ENCODE results near the gene MASP1.
A peak's percentile ranks its signal among the peaks of the same experiment; 100 is the strongest.

The MASP1 gene

DNA sequence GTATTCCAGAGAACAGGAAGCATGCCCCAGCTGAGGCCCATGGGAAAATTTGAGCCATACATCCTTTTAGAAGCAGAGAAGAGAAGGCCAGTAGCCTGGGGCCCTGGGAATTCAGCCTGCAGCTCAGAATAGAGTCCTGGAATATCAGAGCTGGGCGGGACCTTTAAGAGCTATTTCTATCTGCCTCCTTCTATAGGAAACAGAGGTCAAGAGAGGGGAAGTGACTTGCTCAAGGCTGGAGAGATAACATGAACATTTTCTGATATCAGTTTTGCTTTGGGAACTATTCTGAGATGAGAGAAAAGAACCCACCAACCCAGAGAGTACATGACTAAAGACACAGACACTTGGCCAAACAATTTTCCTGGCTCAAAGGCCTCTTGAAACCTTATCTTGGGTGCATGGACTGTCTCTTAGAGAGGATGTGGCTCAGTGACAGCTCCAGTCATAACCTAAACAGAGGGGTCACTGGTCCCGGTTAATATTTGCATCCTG is 26.0 kb downstream of the MASP1 start:
- peaks cover 27% of the 10 kb centered on the region for H3K9me3 ChIP-seq (ENCODE audit: control insufficient read depth, low read length)
- peaks cover 53% of the 10 kb centered on the region for H3K4me1 ChIP-seq (ENCODE audit: control insufficient read depth, insufficient read depth, low read length, poor library complexity, severe bottlenecking)
- no peak overlapping the region for H3K4me3 ChIP-seq (ENCODE audit: extremely low read depth, insufficient read depth, low read length, poor library complexity, severe bottlenecking)
- peak overlapping the region; percentile 93 for H3K27ac ChIP-seq (ENCODE audit: low read depth, low read length, severe bottlenecking)
- 60% methylated on average over 1 of the region's 2 CpGs; no CpG with 5 or more reads in 1 of the 2 experiments for WGBS, 2 experiments (ENCODE audit: insufficient coverage in 2 of 2)
- H3K36me3 ChIP-seq (ENCODE audit: control insufficient read depth, insufficient read depth, low read length), result peaks cover 65% of the 10 kb centered on the region

DNA sequence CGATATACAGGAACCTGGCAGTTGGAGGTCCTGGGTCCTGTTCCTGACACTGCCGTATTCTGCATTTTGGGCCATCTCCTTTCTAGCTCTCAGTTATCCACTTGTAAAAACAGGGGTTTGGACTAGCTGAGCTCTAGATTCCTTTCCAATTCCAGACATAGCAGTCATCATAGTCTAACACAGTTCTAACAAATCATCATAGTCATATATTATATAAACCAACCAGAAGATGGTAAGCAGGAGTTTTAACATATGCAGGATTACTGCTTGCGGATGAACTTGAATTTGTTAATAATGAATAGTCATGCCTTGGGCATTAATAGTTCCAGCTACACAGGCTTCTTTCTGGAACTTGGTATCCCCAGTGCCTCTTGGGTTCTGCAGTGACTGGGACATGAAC is 26.6 kb downstream of the MASP1 start:
- Histone ChIP-seq H3K4me3 (ENCODE audit: extremely low read depth, insufficient read depth, low read length, poor library complexity, severe bottlenecking) (no peak overlapping the region), H3K9me3 (ENCODE audit: control insufficient read depth, low read length) (peaks cover 21% of the 10 kb centered on the region), H3K27ac (ENCODE audit: low read depth, low read length, severe bottlenecking) (peak overlapping the region; percentile 93), H3K36me3 (ENCODE audit: control insufficient read depth, insufficient read depth, low read length) (peaks cover 65% of the 10 kb centered on the region), H3K4me1 (ENCODE audit: control insufficient read depth, insufficient read depth, low read length, poor library complexity, severe bottlenecking) (peaks cover 58% of the 10 kb centered on the region)
- 89 to 90% methylated on average over 2 to 3 of the region's 3 CpGs for WGBS, 2 experiments (ENCODE audit: insufficient coverage in 2 of 2)

DNA sequence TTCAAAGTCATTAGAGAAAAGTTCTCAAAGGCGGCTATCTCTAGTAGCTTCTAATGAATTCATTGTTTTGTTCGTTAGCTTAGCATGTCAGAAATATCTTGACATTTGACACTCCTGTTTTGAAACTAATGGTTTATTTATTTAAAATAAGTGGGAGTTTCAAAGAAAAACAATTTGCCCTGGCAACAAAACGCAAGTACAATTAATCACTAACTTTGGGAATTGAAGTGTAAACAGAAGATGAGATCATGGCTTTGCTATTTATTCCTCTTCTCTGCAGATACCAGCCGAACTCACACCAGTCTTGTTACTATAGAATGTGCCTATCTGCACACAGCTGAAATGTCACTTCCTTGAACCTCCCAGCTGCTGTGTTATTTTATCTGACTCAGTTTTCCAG is 27.5 kb downstream of the MASP1 start:
- Histone ChIP-seq H3K9me3 (ENCODE audit: control insufficient read depth, low read length) (peaks cover 13% of the 10 kb centered on the region), H3K4me1 (ENCODE audit: control insufficient read depth, insufficient read depth, low read length, poor library complexity, severe bottlenecking) (peaks cover 60% of the 10 kb centered on the region), H3K27ac (ENCODE audit: low read depth, low read length, severe bottlenecking) (peak overlapping the region; percentile 93), H3K36me3 (ENCODE audit: control insufficient read depth, insufficient read depth, low read length) (peaks cover 65% of the 10 kb centered on the region), H3K4me3 (ENCODE audit: extremely low read depth, insufficient read depth, low read length, poor library complexity, severe bottlenecking) (no peak overlapping the region)
- 80% methylated on average over 2 of the region's 4 CpGs; no CpG with 5 or more reads in 1 of the 2 experiments for WGBS, 2 experiments (ENCODE audit: insufficient coverage in 2 of 2)

DNA sequence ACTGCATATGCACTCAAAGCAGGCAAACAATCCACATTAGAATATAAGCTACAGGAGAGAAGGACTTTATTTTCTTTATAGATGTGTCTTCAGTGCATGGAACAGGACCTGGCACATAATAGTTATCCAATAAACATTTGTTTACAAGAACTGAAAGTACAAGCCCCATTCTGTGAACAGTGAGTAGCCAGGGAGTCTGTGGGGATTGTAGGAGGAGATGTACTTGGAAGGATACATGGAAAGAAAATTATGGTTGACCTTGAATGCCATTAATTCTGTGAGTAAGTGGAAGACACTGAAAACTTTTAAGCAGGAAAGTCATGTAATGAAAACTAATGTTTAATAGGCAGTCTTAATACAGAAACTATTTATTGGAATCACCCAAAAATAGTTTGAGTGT is 28.3 kb downstream of the MASP1 start:
- Histone ChIP-seq H3K27ac (ENCODE audit: low read depth, low read length, severe bottlenecking) (peak overlapping the region; percentile 93), H3K4me3 (ENCODE audit: extremely low read depth, insufficient read depth, low read length, poor library complexity, severe bottlenecking) (no peak overlapping the region), H3K36me3 (ENCODE audit: control insufficient read depth, insufficient read depth, low read length) (peaks cover 65% of the 10 kb centered on the region), H3K9me3 (ENCODE audit: control insufficient read depth, low read length) (peaks cover 11% of the 10 kb centered on the region), H3K4me1 (ENCODE audit: control insufficient read depth, insufficient read depth, low read length, poor library complexity, severe bottlenecking) (peaks cover 60% of the 10 kb centered on the region)

DNA sequence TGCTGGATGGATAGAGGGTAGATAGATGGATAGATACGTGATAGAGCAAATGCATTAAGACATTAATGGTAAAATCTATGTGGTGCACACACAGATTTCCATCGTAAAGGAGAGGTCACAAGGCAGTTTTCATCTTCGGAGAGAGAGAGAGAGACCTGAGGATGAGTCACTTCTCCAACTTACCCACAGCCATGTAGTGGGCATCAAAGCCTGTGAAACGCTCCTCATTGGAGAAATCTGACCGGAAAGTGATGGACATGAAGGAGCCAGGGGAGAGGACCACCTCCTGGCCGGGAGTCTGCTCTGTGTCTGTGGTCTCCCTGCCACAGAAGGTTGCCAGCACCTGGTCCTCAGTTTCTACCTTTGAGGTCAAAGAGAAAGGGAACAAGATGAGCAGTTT is 29.2 kb downstream of the MASP1 start:
- H3K4me3 ChIP-seq (ENCODE audit: extremely low read depth, insufficient read depth, low read length, poor library complexity, severe bottlenecking), result no peak overlapping the region
- H3K36me3 ChIP-seq (ENCODE audit: control insufficient read depth, insufficient read depth, low read length), result peaks cover 66% of the 10 kb centered on the region
- H3K4me1 ChIP-seq (ENCODE audit: control insufficient read depth, insufficient read depth, low read length, poor library complexity, severe bottlenecking), result peaks cover 53% of the 10 kb centered on the region
- H3K9me3 ChIP-seq (ENCODE audit: control insufficient read depth, low read length), result peaks cover 11% of the 10 kb centered on the region
- WGBS, 2 experiments (ENCODE audit: insufficient coverage in 2 of 2), result 95 to 100% methylated on average over 1 to 5 of the region's 6 CpGs
- no peak overlapping the region for H3K27ac ChIP-seq (ENCODE audit: low read depth, low read length, severe bottlenecking)

DNA sequence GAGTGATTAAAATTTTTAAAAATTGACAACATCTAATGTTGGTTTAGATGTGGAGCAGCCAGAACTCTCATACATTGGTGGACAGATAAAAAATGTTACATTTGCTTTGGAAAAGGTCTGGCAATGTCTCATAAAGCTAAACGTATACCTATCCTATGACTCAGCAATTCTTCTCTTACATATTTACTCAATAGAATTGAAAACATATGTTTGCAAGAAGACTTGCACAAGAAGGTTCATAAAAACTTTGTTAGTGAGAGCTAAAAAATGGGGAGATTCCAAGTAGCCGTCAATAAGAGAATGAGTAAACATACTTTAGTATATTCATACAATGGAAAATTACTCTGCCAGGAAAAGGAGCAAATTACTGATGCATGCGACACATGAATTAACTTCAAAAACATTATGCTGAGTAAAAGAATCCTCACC is 30.0 kb downstream of the MASP1 start:
- Histone ChIP-seq H3K9me3 (ENCODE audit: control insufficient read depth, low read length) (peaks cover 11% of the 10 kb centered on the region), H3K27ac (ENCODE audit: low read depth, low read length, severe bottlenecking) (no peak overlapping the region), H3K4me1 (ENCODE audit: control insufficient read depth, insufficient read depth, low read length, poor library complexity, severe bottlenecking) (peaks cover 49% of the 10 kb centered on the region), H3K36me3 (ENCODE audit: control insufficient read depth, insufficient read depth, low read length) (peaks cover 67% of the 10 kb centered on the region), H3K4me3 (ENCODE audit: extremely low read depth, insufficient read depth, low read length, poor library complexity, severe bottlenecking) (no peak overlapping the region)
- no CpG with 5 or more reads among the region's 3 CpGs for WGBS, 2 experiments (ENCODE audit: insufficient coverage in 2 of 2)

DNA sequence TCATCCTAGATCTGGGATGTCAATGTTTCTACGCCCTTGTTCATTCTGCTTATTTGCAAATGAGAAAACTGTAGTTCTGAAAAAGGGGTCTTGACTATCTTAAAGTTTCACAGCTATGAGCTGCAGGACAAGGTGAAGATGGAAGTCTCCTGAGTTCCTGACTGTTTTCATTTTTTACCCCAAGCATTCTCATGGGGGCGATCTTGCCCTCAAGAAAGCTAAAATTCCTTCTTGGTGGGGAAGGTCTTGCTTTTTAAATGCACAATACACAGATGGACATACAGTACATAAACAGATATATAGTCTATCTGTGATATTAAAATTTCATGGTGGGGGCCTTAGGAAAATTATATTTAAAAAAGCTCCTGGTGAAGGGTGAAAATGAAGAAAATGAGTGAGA is 32.4 kb downstream of the MASP1 start:
- Histone ChIP-seq H3K9me3 (ENCODE audit: control insufficient read depth, low read length) (peaks cover 11% of the 10 kb centered on the region), H3K4me1 (ENCODE audit: control insufficient read depth, insufficient read depth, low read length, poor library complexity, severe bottlenecking) (peaks cover 29% of the 10 kb centered on the region), H3K36me3 (ENCODE audit: control insufficient read depth, insufficient read depth, low read length) (peaks cover 90% of the 10 kb centered on the region), H3K27ac (ENCODE audit: low read depth, low read length, severe bottlenecking) (no peak overlapping the region), H3K4me3 (ENCODE audit: extremely low read depth, insufficient read depth, low read length, poor library complexity, severe bottlenecking) (no peak overlapping the region)
- 0% methylated on average over 1 of the region's 2 CpGs; no CpG with 5 or more reads in 1 of the 2 experiments for WGBS, 2 experiments (ENCODE audit: insufficient coverage in 2 of 2)

DNA sequence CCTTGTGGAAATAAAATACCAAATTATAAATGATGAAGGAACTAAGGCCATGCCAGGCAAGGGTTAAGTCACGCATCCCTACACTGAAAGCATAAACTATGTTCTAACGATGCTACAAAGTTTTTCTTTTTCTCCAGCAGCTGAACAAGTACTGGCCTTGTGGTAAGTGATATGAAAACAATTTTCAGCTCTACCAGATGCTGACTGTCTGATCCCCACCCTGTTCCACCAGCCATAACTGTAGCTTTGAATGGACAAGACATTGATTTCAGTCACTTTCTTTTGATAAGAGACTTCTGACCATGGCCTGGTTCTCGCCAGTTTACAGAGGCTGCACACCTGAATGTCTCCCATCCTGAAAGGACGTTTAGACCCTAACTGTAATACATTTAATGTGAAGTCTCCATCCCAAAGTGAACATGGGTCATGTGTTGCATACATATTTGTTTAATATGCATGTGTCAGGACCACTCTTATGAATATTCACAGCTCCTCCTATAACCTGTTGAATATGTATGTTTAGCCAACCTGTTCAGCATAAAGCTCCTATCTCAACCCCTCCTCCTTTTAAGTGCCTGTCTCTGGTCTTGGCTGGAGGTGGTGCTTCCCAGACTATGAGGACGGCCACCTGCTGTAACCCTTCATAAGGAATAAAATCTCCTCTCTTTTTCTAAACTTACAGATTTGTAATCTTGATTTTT is 33.4 kb downstream of the MASP1 start:
- Histone ChIP-seq H3K27ac (ENCODE audit: low read depth, low read length, severe bottlenecking) (no peak overlapping the region), H3K4me3 (ENCODE audit: extremely low read depth, insufficient read depth, low read length, poor library complexity, severe bottlenecking) (no peak overlapping the region), H3K36me3 (ENCODE audit: control insufficient read depth, insufficient read depth, low read length) (peaks cover 98% of the 10 kb centered on the region), H3K4me1 (ENCODE audit: control insufficient read depth, insufficient read depth, low read length, poor library complexity, severe bottlenecking) (peaks cover 19% of the 10 kb centered on the region), H3K9me3 (ENCODE audit: control insufficient read depth, low read length) (peaks cover 11% of the 10 kb centered on the region)
- 97 to 100% methylated on average over 1 to 4 of the region's 5 CpGs for WGBS, 2 experiments (ENCODE audit: insufficient coverage in 2 of 2)

DNA sequence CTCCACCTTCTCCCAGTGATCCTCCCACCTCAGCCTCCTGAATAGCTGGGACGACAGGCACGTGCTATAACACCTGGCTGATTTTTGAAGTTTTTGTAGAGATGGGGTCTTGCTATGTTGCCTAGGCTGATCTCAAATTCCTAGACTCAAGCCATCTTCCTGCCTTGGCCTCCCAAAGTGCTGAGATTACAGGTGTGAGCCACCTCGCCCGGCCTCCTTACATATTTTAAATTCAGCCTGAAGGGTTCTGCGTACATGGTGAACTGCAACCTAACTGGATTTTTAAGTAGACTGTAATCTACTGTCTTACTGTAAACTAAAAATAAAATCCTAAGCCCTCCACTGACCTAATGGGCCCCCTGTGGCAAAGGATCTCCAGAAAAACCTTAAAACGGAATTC is 34.1 kb downstream of the MASP1 start:
- Histone ChIP-seq H3K9me3 (ENCODE audit: control insufficient read depth, low read length) (peaks cover 11% of the 10 kb centered on the region), H3K27ac (ENCODE audit: low read depth, low read length, severe bottlenecking) (no peak overlapping the region), H3K4me1 (ENCODE audit: control insufficient read depth, insufficient read depth, low read length, poor library complexity, severe bottlenecking) (peaks cover 13% of the 10 kb centered on the region), H3K36me3 (ENCODE audit: control insufficient read depth, insufficient read depth, low read length) (peaks cover 98% of the 10 kb centered on the region), H3K4me3 (ENCODE audit: extremely low read depth, insufficient read depth, low read length, poor library complexity, severe bottlenecking) (no peak overlapping the region)
- WGBS, 2 experiments (ENCODE audit: insufficient coverage in 2 of 2), result 100% methylated on average over 3 of the region's 6 CpGs; no CpG with 5 or more reads in 1 of the 2 experiments

DNA sequence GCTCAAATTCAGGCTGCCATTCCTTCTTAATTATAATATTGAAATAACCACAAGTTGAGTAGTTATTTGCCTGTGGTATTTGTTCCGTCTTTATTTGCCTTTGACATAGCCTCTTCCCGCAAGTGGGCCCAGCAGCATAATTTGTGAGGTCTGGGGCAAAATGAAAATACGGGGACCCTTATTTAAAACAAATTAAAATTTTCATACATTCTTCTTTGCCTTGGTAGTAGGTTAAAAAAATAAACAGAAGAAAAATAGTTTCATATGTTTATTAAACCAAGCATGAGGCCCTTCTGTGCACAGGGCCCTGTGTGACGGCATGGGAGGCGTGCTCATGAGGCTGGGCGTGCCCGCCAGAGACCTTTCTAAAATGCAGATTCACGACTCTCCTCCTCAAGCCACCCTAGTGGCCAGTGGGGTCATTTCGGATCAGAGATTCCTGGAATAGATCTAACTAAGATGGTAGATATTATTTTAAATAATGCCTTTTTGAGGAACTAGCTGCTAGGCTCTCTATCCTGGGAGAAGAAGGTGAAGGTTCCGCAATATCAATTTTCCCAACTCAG is 35.4 kb downstream of the MASP1 start:
- Histone ChIP-seq H3K27ac (ENCODE audit: low read depth, low read length, severe bottlenecking) (no peak overlapping the region), H3K9me3 (ENCODE audit: control insufficient read depth, low read length) (peaks cover under 1% of the 10 kb centered on the region), H3K4me1 (ENCODE audit: control insufficient read depth, insufficient read depth, low read length, poor library complexity, severe bottlenecking) (peaks cover 10% of the 10 kb centered on the region), H3K36me3 (ENCODE audit: control insufficient read depth, insufficient read depth, low read length) (peaks cover 98% of the 10 kb centered on the region), H3K4me3 (ENCODE audit: extremely low read depth, insufficient read depth, low read length, poor library complexity, severe bottlenecking) (no peak overlapping the region)
- WGBS, 2 experiments (ENCODE audit: insufficient coverage in 2 of 2), result 96 to 100% methylated on average over 4 of the region's 10 CpGs

DNA sequence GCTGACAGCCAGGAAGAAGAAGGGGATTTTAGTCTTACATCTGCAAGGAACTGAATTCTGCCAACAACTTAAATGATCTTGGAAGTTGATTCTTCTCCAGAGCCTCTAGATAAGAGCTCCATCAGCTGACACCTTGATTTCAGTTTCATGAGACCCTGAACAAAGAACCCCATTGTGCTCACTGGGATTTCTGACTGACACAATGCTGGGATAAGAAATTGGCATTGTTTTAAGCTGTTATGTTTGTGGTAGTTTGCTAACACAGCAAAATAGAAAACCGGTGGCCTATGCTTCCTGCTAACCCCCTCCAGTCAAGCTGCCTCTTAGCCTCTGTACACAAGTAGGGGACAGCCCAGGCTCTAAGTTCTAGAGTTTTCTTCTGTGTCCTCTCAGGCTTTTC is 36.2 kb downstream of the MASP1 start:
- Histone ChIP-seq H3K4me1 (ENCODE audit: control insufficient read depth, insufficient read depth, low read length, poor library complexity, severe bottlenecking) (peaks cover 9% of the 10 kb centered on the region), H3K27ac (ENCODE audit: low read depth, low read length, severe bottlenecking) (peak overlapping the region; percentile 44), H3K4me3 (ENCODE audit: extremely low read depth, insufficient read depth, low read length, poor library complexity, severe bottlenecking) (no peak overlapping the region), H3K9me3 (ENCODE audit: control insufficient read depth, low read length) (no peaks in the 10 kb centered on the region), H3K36me3 (ENCODE audit: control insufficient read depth, insufficient read depth, low read length) (peaks cover 98% of the 10 kb centered on the region)
- 100% methylated on average over 1 of the region's 1 CpG; no CpG with 5 or more reads in 1 of the 2 experiments for WGBS, 2 experiments (ENCODE audit: insufficient coverage in 2 of 2)
